HG02885 (cell line): Measurements from ENCODE around the gene BNC2.
"Not testable (repeated sequence)": the region's sequence is repeated elsewhere in the genome, so short reads cannot be mapped to it uniquely, and the experiment has no call there.

Experiments used
- ATAC-seq: cut with Tn5 transposase; IDR thresholded peaks from one replicate; pipeline ENCODE4 v1.9.1; 2021; ENCODE audit warnings: mild to moderate bottlenecking; ENCODE audit not compliant: unreplicated experiment, poor library complexity

BNC2 gene

GRCh38 chr9:16571127-16571802 is 299.2 kb downstream of the BNC2 start:
- no peak for ATAC-seq

GRCh38 chr9:16563446-16563845 is 307.0 kb downstream of the BNC2 start:
- ATAC-seq: no peak

- no peak for ATAC-seq
These were observed 309.3 kb downstream of the BNC2 start for GRCh38 chr9:16561121-16561520.

GRCh38 chr9:16559418-16560188 is 310.9 kb downstream of the BNC2 start:
- no peak for ATAC-seq

GRCh38 chr9:16555802-16556201 is 314.7 kb downstream of the BNC2 start:
- no peak for ATAC-seq

- ATAC-seq: no peak
These were observed 316.5 kb downstream of the BNC2 start for GRCh38 chr9:16553869-16554540.

GRCh38 chr9:16552252-16552651 is 318.2 kb downstream of the BNC2 start:
- ATAC-seq: no peak

GRCh38 chr9:16551692-16552091 is 318.8 kb downstream of the BNC2 start:
- ATAC-seq: no peak

- ATAC-seq: no peak
These were observed 324.8 kb downstream of the BNC2 start for GRCh38 chr9:16545639-16546038.

- ATAC-seq: no peak
These were observed 325.6 kb downstream of the BNC2 start for GRCh38 chr9:16544842-16545241.

- no peak for ATAC-seq
These were observed 326.8 kb downstream of the BNC2 start for GRCh38 chr9:16543686-16544085.

GRCh38 chr9:16543225-16543624 is 327.2 kb downstream of the BNC2 start:
- no peak for ATAC-seq

GRCh38 chr9:16542290-16542689 is 328.2 kb downstream of the BNC2 start:
- ATAC-seq: no peak

GRCh38 chr9:16540743-16541613 is 329.5 kb downstream of the BNC2 start:
- no peak for ATAC-seq

- ATAC-seq: not testable (repeated sequence)
These were observed 330.8 kb downstream of the BNC2 start for GRCh38 chr9:16539626-16540025.

- no peak for ATAC-seq
These were observed 334.9 kb downstream of the BNC2 start for GRCh38 chr9:16535555-16535954.

- ATAC-seq: no peak
These were observed 337.6 kb downstream of the BNC2 start for GRCh38 chr9:16532681-16533450.

GRCh38 chr9:16532272-16532671 is 338.2 kb downstream of the BNC2 start:
- ATAC-seq: no peak
